ENCODE results near the gene GAPDH. TPM values are rescaled to one million over a fixed set of nuclear protein-coding genes. Genes with fewer than 3 reads are reported as not detected.
"Not testable (repeated sequence)": the region's sequence is repeated elsewhere in the genome, so short reads cannot be mapped to it uniquely, and the experiment has no call there.

Gene GAPDH
- total RNA-seq (2014; rRNA removed; shearing (Covaris generic)): 8,506 and 8,626 TPM in 2 replicates

DNA sequence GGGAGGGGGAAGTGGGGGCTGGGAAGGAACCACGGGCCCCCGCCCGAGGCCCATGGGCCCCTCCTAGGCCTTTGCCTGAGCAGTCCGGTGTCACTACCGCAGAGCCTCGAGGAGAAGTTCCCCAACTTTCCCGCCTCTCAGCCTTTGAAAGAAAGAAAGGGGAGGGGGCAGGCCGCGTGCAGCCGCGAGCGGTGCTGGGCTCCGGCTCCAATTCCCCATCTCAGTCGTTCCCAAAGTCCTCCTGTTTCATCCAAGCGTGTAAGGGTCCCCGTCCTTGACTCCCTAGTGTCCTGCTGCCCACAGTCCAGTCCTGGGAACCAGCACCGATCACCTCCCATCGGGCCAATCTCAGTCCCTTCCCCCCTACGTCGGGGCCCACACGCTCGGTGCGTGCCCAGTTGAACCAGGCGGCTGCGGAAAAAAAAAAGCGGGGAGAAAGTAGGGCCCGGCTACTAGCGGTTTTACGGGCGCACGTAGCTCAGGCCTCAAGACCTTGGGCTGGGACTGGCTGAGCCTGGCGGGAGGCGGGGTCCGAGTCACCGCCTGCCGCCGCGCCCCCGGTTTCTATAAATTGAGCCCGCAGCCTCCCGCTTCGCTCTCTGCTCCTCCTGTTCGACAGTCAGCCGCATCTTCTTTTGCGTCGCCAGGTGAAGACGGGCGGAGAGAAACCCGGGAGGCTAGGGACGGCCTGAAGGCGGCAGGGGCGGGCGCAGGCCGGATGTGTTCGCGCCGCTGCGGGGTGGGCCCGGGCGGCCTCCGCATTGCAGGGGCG is at the start of gene GAPDH:
Gene GAPDH (plus strand): TSS at position 595 of the 772 bp plus-strand sequence. CDS start 316 bp downstream, outside the sequence.
- peak; percentile 97 for DNase-seq (ENCODE audit: low read depth)

DNA sequence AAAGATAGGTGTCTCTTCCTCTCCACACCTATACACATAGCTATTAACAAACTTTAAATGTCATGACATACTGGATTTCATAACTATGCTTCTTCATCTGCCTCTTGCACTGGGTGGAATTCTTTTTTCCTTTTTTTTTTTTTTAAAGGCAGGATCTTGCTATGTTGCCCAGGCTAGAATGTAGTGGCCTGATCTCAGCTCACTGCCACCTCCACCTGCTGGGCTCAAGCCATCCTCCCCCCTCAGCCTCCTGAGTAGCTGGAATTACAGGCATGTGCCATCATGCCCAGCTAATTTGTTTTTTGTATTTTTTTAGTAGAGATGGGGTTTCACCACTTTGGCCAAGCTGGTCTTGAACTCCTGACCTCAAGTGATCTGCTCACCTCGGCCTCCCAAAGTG is 46.1 kb upstream of the GAPDH start:
- no peak for DNase-seq (ENCODE audit: low read depth)

DNA sequence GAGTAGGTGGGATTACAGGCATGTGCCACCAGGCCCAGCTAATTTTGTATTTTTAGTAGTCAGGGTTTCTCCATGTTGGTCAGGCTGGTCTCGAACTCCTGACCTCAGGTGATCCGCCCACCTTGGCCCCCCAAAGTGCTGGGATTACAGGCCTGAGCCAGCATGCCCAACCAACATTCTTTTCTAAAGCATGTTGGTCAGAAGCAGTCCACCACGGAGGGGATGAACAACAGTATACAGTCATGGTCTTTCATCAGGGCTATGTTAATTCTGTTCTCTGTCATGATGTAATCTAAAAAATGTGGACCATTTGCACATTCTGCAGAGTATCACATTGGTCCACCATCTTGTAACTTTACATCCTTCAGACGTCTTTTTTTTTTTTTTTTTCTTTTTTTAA is 44.9 kb upstream of the GAPDH start:
- no peak for DNase-seq (ENCODE audit: low read depth)

- DNase-seq (ENCODE audit: low read depth): not testable (repeated sequence)
These were observed 43.6 kb upstream of the GAPDH start for GRCh38 chr12:6490673-6491072.

GRCh38 chr12:6492838-6493496 is 41.4 kb upstream of the GAPDH start, which contains the start of gene MRPL51:
Gene MRPL51 (minus strand): TSS chr12:6493262. CDS start chr12:6493136, 126 bp downstream.
- DNase-seq (ENCODE audit: low read depth): peak; percentile 93

GRCh38 chr12:6493497-6494257 is 40.6 kb upstream of the GAPDH start, which contains the start of gene NCAPD2:
Gene NCAPD2 (plus strand): TSS chr12:6494102. CDS start chr12:6495099, 997 bp downstream.
- peak; percentile 96 for DNase-seq (ENCODE audit: low read depth)

DNA sequence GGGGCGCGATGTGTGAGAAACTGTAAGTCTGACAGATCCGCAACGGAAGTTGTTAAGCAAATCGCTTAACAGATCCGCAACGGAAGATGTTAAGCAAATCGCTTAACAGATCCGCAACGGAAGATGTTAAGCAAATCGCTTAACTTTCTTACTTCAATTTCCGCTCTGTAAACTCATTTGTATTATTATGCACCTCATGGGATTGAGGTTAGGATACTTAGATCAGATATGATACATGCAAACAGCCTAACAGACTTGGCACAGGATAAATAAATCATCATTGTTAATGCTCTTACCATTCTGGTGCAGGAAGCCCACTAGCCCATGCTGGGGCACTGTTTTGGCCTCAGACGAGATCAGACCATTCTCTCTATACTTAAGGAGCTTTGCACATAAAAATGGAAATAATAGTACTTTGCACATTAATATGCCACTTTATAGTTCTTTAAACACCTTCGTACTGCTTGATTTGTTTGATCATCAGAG is 40.0 kb upstream of the GAPDH start:
- DNase-seq (ENCODE audit: low read depth): no peak

- DNase-seq (ENCODE audit: low read depth): peak; percentile 11
These were observed 39.3 kb upstream of the GAPDH start for GRCh38 chr12:6494968-6495367.

DNA sequence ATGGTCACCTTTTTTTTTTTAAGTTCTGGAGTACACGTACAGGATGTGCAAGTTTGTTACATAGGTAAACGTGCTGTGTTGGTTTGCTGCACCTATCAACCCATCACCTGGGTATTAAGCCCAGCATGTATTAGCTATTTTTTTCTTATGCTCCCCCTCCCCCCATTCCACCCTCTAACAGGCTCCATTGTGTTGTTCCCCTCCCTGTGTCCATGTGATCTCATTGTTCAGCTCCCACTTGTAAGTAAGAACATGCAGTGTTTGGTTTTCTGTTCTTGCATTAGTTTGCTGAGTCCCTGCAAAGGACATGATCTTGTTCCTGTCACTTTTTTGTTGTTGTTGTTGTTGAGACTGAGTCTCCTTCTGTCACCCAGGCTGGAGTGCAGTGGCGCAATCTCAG is 37.0 kb upstream of the GAPDH start:
- DNase-seq (ENCODE audit: low read depth): not testable (repeated sequence)

GRCh38 chr12:6500466-6500865 is 33.9 kb upstream of the GAPDH start:
- no peak for DNase-seq (ENCODE audit: low read depth)

DNA sequence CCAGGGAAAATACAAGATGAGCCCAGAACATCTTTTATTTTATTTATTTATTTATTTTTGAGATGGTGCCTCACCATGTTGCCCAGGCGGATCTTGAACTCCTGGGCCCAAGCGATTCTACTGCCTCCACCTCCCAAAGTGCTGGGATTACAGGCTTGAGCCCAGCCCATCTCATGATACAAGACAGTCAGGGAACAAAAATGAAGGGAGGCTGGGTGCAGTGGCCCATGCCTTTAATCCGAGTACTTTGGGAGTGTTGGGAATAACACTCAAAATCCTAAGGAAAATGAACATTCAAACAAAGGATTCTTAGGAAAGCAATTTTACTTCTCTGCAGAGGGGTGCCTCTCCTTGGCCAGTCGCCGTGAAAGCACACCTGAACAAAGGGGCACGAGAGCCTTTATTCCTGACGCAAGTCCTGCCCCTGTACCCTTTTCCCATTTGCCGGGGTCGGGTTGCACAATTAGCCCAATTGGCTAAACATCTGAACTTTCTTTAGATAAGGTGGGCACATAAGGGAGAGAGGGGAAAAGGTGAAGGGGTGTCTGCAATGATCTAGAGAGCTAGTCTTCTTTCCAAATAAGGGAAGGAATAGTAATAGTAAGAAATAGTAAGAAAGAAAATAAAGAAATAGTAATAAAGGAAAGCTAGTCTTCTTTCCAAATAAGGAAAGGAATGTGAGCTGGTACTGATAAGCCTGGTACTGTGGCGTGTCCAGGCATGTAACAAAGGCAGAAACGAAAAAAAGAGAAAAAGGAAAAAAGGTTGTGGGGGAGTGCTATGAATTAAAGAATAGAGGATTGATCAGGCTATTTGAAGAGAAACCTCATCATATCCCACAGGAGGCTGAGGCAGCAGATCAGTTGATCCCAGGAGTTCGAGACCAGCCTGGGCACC is 27.0 kb upstream of the GAPDH start:
- no peak for DNase-seq (ENCODE audit: low read depth)

- no peak for DNase-seq (ENCODE audit: low read depth)
These were observed 26.2 kb upstream of the GAPDH start for GRCh38 chr12:6508087-6508486.

DNA sequence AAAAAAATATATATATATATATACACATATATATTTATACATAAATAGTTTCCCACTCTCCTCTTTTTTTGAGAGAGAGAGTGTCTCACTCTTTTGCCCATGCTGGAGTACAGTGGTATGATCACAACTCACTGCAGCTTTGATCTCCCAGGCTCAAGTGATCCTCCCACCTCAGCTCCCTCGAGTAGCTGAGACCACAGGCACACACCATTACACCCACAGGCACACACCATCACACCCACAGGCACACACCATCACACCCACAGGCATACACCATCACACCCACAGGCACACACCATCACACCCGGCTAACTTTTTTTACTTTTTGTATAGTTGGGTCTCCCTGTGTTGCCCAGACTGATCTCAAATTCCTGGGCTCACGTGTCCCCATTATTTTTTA is 14.1 kb upstream of the GAPDH start:
- DNase-seq (ENCODE audit: low read depth): no peak

DNA sequence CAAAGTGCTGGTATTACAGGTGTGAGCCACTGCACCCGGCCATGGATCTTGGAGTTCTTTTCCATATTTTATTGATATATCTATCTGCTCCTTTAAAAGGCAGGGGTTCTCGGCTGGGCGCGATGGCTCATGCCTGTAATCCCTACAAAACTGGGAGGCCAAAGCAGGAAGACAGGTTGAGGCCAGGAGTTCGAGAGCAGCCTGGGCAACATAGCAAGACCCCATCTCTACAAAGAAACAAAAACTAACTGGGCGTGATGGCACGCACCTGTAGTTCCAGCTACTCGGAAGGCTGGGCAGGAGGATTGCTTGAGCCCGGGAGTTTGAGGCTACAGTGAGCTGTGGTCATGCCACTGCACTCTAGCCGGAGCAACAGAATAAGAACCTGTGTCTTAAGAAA is 12.1 kb upstream of the GAPDH start:
- DNase-seq (ENCODE audit: low read depth): no peak

- DNase-seq (ENCODE audit: low read depth): no peak
These were observed 10.6 kb upstream of the GAPDH start for GRCh38 chr12:6523708-6524107.

GRCh38 chr12:6524648-6525047 is 9.7 kb upstream of the GAPDH start:
- DNase-seq (ENCODE audit: low read depth): no peak

GRCh38 chr12:6526201-6526600 is 8.1 kb upstream of the GAPDH start:
- no peak for DNase-seq (ENCODE audit: low read depth)

DNA sequence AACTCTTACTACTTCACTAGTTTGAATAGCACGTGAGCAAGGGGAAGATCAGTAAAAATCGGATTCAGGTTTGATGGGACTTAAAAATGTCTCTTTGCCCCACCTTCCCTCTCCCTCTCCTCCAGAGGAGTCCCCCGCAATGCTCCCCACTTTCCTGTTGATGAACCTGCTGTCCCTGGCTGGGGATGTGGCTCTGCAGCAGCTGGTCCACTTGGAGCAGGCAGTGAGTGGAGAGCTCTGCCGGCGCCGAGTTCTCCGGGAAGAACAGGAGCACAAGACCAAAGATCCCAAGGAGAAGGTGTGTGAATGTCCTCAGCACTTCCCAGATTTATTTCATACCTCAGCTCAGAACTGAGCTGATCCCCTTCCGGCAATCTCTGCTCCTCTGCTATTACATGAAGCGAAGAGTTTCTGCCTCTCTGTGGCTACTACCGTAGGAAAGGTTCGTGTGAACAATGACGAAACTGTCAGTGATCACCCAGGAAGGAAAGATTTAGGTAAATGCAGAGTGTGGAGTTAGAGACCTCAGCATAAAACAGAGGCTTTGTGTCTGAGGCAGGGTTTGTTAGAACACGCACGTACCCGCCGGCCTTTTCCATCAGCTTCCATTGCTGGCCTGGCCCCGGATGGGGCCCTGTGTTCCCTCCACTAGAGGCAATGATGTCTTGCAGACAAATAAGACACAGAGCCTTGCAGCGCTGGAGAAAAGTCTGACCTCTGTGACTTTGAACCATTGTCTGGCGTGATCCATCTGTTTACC is 7.4 kb upstream of the GAPDH start:
- DNase-seq (ENCODE audit: low read depth): no peak

GRCh38 chr12:6527711-6528110 is 6.6 kb upstream of the GAPDH start:
- DNase-seq (ENCODE audit: low read depth): no peak

DNA sequence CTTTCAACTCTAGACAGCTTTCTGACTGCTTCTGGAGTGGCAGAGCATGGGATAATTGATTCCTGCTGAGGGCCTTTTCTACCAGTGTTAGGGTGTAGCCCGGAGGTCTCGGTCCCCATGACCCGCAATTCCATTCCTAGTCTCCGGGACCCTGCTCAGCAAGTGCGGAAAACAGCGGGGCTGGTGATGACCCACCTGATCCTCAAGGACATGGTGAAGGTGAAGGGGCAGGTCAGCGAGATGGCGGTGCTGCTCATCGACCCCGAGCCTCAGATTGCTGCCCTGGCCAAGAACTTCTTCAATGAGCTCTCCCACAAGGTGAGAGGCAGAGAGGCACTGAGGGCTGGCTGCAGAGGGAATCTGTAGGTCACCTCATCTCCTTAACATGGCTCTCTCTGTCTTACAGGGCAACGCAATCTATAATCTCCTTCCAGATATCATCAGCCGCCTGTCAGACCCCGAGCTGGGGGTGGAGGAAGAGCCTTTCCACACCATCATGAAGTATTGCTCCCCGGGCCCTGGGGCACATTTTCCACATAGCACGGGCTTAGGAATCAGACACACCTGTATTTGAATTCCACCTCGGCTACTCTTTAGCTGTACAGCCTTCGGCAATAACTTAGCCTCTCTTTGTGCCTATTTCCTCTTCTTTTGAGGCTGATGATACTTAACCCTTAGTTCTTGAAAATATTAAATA is 5.6 kb upstream of the GAPDH start:
- DNase-seq (ENCODE audit: low read depth): no peak
